Astrocyte (in vitro differentiated cells and primary cell): ENCODE measurements around the gene TSR3. TPM values are rescaled to one million over a fixed set of nuclear protein-coding genes. Genes with fewer than 3 reads are reported as not detected.

Experiments
- DNase-seq: peaks from one replicate; pipeline ENCODE4 v3.0.0-alpha.2; 2010; ENCODE audit warnings: low read depth
- FAIRE-seq: peaks from 2 replicates; lab custom pipeline; 2011; peaks lifted over from hg19 to GRCh38; lab: Jason Lieb, UNC
- H2AFZ ChIP-seq: 2 replicates; pipeline ENCODE4 v1.6.0; 2012; ENCODE audit warnings: low read depth, low read length, inconsistent platforms
- H3K27ac ChIP-seq: 2 replicates; pipeline ENCODE4 v1.5.1; 2011; ENCODE audit warnings: low read depth, low read length, inconsistent platforms
- H3K27me3 ChIP-seq: 2 replicates; pipeline ENCODE4 v1.6.0; 2011; ENCODE audit warnings: low read length, inconsistent platforms; ENCODE audit not compliant: insufficient read depth
- H3K36me3 ChIP-seq: 2 replicates; pipeline ENCODE4 v1.5.1; 2011; ENCODE audit warnings: low read length, inconsistent platforms; ENCODE audit not compliant: insufficient read depth
- H3K4me1 ChIP-seq: 2 replicates; pipeline ENCODE4 v1.5.1; 2011; ENCODE audit warnings: low read length, inconsistent platforms; ENCODE audit not compliant: insufficient read depth
- H3K4me2 ChIP-seq: 2 replicates; pipeline ENCODE4 v1.6.0; 2012; ENCODE audit warnings: low read length, inconsistent platforms
- H3K4me3 ChIP-seq: 2 replicates; pipeline ENCODE4 v1.5.1; 2011; ENCODE audit warnings: low read depth, mild to moderate bottlenecking, low read length, inconsistent platforms; ENCODE audit not compliant: insufficient read depth
- H3K79me2 ChIP-seq: 2 replicates; pipeline ENCODE4 v1.6.0; 2012; ENCODE audit warnings: mild to moderate bottlenecking, low read length, inconsistent platforms; ENCODE audit not compliant: insufficient read depth
- H3K9ac ChIP-seq: 2 replicates; pipeline ENCODE4 v1.6.0; 2012; ENCODE audit warnings: mild to moderate bottlenecking, low read length, inconsistent platforms
- H3K9me3 ChIP-seq: 2 replicates; pipeline ENCODE4 v1.5.1; 2012; ENCODE audit warnings: low read depth, mild to moderate bottlenecking, low read length, inconsistent platforms; ENCODE audit not compliant: insufficient read depth
- H4K20me1 ChIP-seq: 2 replicates; pipeline ENCODE4 v1.6.0; 2012; ENCODE audit warnings: low read length, inconsistent platforms; ENCODE audit not compliant: insufficient read depth
- H3K27ac Mint-ChIP-seq: one replicate; pipeline ENCODE4 v1.8.0; 2021; ENCODE audit warnings: mild to moderate bottlenecking, mixed read lengths; ENCODE audit not compliant: unreplicated experiment
- H3K27me3 Mint-ChIP-seq: one replicate; pipeline ENCODE4 v1.8.0; 2021; ENCODE audit warnings: low read depth, mixed read lengths; ENCODE audit not compliant: unreplicated experiment
- H3K36me3 Mint-ChIP-seq: one replicate; pipeline ENCODE4 v1.8.0; 2021; ENCODE audit warnings: low read depth, mixed read lengths; ENCODE audit not compliant: unreplicated experiment
- H3K4me1 Mint-ChIP-seq: one replicate; pipeline ENCODE4 v1.8.0; 2021; ENCODE audit warnings: low read depth, mixed read lengths; ENCODE audit not compliant: unreplicated experiment
- H3K4me3 Mint-ChIP-seq: one replicate; pipeline ENCODE4 v1.8.0; 2021; ENCODE audit warnings: mild to moderate bottlenecking, moderate library complexity, mixed read lengths; ENCODE audit not compliant: unreplicated experiment
- H3K9me3 Mint-ChIP-seq: one replicate; pipeline ENCODE4 v1.8.0; 2021; ENCODE audit warnings: mild to moderate bottlenecking, mixed read lengths; ENCODE audit not compliant: unreplicated experiment
- CTCF ChIP-seq: IDR thresholded peaks from 2 replicates; pipeline ENCODE4 v1.5.1; 2011; ENCODE audit warnings: low read depth, mild to moderate bottlenecking, inconsistent platforms, low read length, moderate library complexity; ENCODE audit not compliant: insufficient read depth
- EZH2 ChIP-seq: IDR thresholded peaks from 2 replicates; pipeline ENCODE4 v1.6.1; 2012; ENCODE audit warnings: mild to moderate bottlenecking, low read length, inconsistent platforms; ENCODE audit not compliant: insufficient read depth
- total RNA-seq: library from RNA; stranded (reverse); gene quantifications from 2 replicates; pipeline ENCODE4 v1.2.1, GENCODE V29; 2021

Gene TSR3
- total RNA-seq, 1 donor from 2014 or later = 63.3 TPM

- no peaks in the 10 kb centered on the region for H3K4me1 Mint-ChIP-seq
- Histone ChIP-seq H3K36me3 (peaks cover 7% of the 10 kb centered on the region), H4K20me1 (peaks cover 22% of the 10 kb centered on the region), H3K9me3 (no peaks in the 10 kb centered on the region), H3K4me3 (no peak overlapping the region), H3K79me2 (peaks cover 11% of the 10 kb centered on the region), H3K27me3 (no peaks in the 10 kb centered on the region), H3K4me2 (no peak overlapping the region), H2AFZ (no peak overlapping the region), H3K4me1 (no peaks in the 10 kb centered on the region), H3K27ac (no peak overlapping the region), H3K9ac (no peak overlapping the region)
- no peaks in the 10 kb centered on the region for H3K27me3 Mint-ChIP-seq
- no peak overlapping the region for H3K4me3 Mint-ChIP-seq
- FAIRE-seq (no peak), DNase-seq (no peak)
- H3K36me3 Mint-ChIP-seq = peaks cover 1% of the 10 kb centered on the region
- TF ChIP-seq EZH2 (no peak), CTCF (no peak)
- no peak overlapping the region for H3K27ac Mint-ChIP-seq
- H3K9me3 Mint-ChIP-seq = no peaks in the 10 kb centered on the region
These were observed 15.1 kb upstream of the TSR3 start for GRCh38 chr16:1366712-1367299.

DNA sequence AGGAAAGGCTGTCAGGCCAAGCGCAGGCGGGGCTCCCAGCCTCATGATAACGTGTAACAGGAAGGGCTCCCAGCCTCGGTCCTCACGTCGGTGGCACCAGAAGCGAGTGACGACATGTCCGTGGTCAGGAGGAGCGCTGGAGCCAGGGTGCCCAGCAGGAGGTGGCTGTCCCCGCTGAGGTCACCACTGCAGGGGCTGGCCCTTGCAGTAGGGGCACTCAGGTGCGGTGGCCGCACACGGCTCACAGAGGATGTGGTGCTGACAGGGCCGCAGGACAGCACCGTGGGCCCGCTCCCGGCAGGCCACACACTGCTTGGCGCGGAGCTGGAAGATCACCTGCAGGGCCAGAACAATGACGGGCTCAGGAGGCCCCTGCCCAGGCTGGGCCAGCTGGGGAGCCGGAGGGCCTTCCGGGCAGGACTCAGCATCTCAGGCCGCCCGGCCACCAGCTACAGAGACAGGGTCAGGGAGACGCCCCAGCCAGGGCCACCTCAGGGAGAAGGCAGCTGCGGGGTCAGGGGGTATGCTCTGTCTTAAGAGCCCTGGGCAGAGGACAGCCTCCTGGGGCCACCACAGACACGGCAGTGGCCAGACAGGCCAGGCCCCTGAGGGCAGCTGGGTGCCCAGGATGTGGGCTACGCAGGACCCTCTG, 14.5 kb upstream of the TSR3 start:
- no peak overlapping the region for H3K27ac Mint-ChIP-seq
- Histone ChIP-seq H3K36me3 (peaks cover 7% of the 10 kb centered on the region), H3K27me3 (no peaks in the 10 kb centered on the region), H3K9ac (no peak overlapping the region), H3K4me1 (no peaks in the 10 kb centered on the region), H3K4me3 (no peak overlapping the region), H3K79me2 (peaks cover 14% of the 10 kb centered on the region), H4K20me1 (peaks cover 26% of the 10 kb centered on the region), H3K27ac (no peak overlapping the region), H3K9me3 (no peaks in the 10 kb centered on the region), H3K4me2 (no peak overlapping the region), H2AFZ (no peak overlapping the region)
- peaks cover 1% of the 10 kb centered on the region for H3K36me3 Mint-ChIP-seq
- H3K4me1 Mint-ChIP-seq = no peaks in the 10 kb centered on the region
- no peak for FAIRE-seq
- H3K27me3 Mint-ChIP-seq = no peaks in the 10 kb centered on the region
- TF ChIP-seq EZH2 = no peak
- no peak for TF ChIP-seq CTCF
- DNase-seq = no peak
- H3K4me3 Mint-ChIP-seq = no peak overlapping the region
- H3K9me3 Mint-ChIP-seq = no peaks in the 10 kb centered on the region

DNA sequence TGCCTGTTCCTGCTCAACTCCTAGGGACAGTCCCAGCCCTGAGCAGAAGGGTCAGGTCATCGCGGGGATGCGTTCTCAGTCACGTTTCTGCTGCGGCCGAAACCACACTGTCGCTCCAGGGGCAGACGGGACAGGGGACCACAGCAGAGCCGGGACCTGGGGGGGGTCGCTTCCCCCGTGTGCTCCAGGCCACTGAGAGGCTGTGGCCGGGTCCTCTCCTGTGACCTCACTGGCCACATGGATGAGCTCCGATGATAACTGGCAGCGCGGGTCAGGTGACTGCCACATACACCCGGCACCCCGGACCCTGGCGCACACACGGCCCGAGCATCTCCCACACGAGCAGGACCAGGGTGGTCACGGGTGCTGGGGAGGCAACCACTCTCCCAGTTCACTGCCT, 12.8 kb upstream of the TSR3 start:
- H3K4me2 ChIP-seq = no peak overlapping the region
- H3K4me1 ChIP-seq = no peaks in the 10 kb centered on the region
- peaks cover 40% of the 10 kb centered on the region for H4K20me1 ChIP-seq
- no peaks in the 10 kb centered on the region for H3K4me1 Mint-ChIP-seq
- TF ChIP-seq EZH2 (no peak), CTCF (no peak)
- H3K79me2 ChIP-seq = peaks cover 31% of the 10 kb centered on the region
- no peaks in the 10 kb centered on the region for H3K27me3 ChIP-seq
- no peaks in the 10 kb centered on the region for H3K9me3 ChIP-seq
- no peak overlapping the region for H3K9ac ChIP-seq
- no peak overlapping the region for H3K4me3 ChIP-seq
- no peaks in the 10 kb centered on the region for H3K27me3 Mint-ChIP-seq
- H3K9me3 Mint-ChIP-seq = no peaks in the 10 kb centered on the region
- H3K4me3 Mint-ChIP-seq = no peak overlapping the region
- no peak for FAIRE-seq
- H2AFZ ChIP-seq = no peak overlapping the region
- peaks cover 7% of the 10 kb centered on the region for H3K36me3 ChIP-seq
- no peak for DNase-seq
- no peak overlapping the region for H3K27ac Mint-ChIP-seq
- no peak overlapping the region for H3K27ac ChIP-seq
- H3K36me3 Mint-ChIP-seq = peaks cover under 1% of the 10 kb centered on the region
